Stimulated activated CD8-positive, alpha-beta memory T cell treated with anti-CD3 and anti-CD28 coated beads, Interleukin-4, amount 100 ng/mL, for 48 hours (primary cell): ENCODE results near the gene STX11.
A peak's percentile ranks its signal among the peaks of the same experiment; 100 is the strongest.

Experiments used
- DNase-seq: peaks from one replicate; pipeline ENCODE4 v3.0.0-alpha.2; 2020

The STX11 gene

DNA sequence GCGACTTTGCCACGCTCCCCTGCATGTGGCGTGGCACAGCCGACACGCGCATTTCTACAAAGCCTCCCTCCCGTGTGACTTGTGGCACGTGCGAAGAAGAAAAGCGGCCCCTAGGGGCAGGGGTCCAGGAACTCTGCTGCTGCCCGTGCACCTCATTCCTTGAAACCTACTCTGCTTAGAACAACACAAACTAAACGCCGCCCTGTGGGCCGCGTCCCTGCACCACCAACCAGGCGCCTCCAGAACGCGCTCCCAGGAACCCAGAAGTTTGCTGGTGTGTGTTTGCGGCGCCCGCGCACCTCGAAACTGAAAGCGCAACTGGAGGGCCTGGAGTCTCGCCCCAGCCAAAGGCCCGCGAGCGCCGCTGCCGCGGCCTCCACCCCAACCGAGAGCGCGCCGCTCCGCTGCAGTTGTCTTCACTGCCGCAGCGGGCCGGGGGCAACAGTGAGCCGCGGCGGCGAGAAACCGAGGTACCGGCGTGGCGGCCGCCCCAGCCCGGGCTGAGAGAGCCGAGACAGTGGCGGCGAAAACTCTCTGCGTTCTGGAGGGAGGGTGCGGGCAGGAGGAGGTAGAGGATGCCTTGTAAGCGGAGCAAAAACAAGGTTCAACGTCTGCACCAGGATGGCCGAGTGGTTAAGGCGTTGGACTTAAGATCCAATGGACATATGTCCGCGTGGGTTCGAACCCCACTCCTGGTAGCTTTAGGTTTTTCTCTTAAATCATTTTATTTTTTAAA is 65.8 kb downstream of the STX11 start:
- peak; percentile 96 for DNase-seq

DNA sequence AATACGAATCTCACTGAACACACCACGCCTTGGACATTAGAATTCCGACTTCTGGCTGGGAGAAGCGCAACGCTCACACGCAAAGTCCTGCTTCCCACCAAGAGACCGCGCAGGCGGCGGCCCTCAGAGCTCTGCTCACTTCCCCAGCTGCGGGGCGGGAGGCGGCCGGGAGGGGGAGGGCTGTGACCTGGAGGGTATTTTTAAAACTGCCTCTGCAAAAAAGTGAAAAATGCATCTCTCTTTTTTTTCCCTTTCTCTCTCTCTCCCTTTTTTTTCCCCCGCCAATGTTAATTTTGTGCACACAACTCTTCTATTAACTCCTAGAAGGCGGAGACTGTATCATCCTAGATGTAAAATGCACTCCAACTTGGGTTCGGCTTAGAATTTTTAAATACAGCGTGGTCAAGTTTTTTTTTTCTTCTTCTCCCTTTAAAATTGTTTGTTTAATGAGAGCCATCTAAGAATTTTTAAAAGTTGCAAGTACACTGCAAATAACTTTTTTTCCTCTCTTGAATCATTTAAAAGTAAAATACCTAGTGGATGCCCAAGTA is 66.4 kb downstream of the STX11 start:
- DNase-seq, result no peak

- DNase-seq, result no peak
Observed at GRCh38 chr6:144217264-144217663, 66.9 kb downstream of the STX11 start.

- DNase-seq, result no peak
Observed at GRCh38 chr6:144217797-144218196, 67.5 kb downstream of the STX11 start.

GRCh38 chr6:144219056-144219685 is 68.9 kb downstream of the STX11 start:
- DNase-seq, result no peak

GRCh38 chr6:144220031-144220790 is 69.9 kb downstream of the STX11 start:
- DNase-seq, result no peak

- DNase-seq, result no peak
Observed at GRCh38 chr6:144223686-144224085, 73.4 kb downstream of the STX11 start.

GRCh38 chr6:144231721-144232120 is 81.4 kb downstream of the STX11 start:
- no peak for DNase-seq

DNA sequence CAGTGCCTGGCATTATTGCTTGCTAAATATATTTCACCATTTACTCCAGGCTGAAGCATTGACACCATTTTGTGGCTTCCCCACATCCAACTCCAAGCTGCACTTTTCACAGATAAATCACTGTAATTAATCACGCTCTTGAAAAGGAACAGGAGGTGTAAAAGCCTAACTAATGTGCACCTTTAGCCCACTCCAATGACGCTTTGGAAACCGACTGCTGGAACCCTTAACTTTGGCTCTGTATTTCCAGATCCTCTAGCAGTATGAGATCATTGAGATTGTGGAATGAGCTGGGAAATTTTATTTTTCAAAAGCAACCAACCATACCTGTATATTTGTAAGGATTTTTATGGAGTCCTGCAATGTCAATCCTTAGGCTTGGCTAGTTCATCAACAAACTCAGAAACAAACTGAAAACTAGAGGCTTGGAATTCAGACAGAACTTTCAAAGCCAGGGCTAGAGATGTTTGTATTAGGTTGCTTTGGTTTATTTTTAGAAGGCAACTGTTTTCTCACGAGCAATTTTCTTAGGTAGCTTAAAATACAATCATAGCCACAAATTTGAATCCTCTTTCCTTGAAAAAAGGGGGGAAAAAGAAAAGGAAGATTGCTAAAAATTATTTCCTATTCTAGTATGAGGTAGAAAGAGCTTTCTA is 82.0 kb downstream of the STX11 start:
- no peak for DNase-seq

- no peak for DNase-seq
Observed at GRCh38 chr6:144232832-144233230, 82.5 kb downstream of the STX11 start.

GRCh38 chr6:144234399-144234798 is 84.1 kb downstream of the STX11 start:
- DNase-seq, result no peak

DNA sequence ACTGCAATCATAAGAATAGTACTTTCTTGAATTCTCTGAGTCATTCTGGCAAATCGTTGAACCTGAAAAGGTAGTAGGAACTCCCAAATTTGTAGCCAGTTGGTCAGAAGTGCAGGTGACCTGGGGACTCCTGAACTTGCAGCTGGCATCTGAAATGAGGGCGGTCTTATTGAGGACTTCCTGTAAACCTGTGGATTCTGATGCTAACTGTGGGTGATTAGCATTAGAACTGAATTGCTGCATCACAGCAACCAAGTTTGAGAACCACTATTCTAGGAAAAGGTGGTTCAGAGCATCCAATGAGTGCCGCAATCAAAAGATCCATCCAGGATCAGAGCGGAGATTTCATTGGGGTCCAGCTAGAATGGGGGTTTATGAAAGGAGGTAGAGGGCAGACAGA is 84.6 kb downstream of the STX11 start:
- DNase-seq, result no peak
